Subcutaneous adipose tissue (tissue), 4 donors: ENCODE data around the gene IGSF21. TPM values are rescaled to one million over a fixed set of nuclear protein-coding genes. Genes with fewer than 3 reads are reported as not detected.

ENCODE experiments used
- total RNA-seq, 4 donors: library from RNA; depleted of rRNA; stranded (reverse); fragments of >200 nt; gene quantifications; one replicate each; pipeline ENCODE4 v1.1.0, GENCODE V29; 2016
- TF ChIP-seq, protein P1 (sequence below): fragments of 450-650 bp; IDR thresholded peaks from one replicate; pipeline ENCODE4 v1.5.1; 2016; ENCODE audit warnings: low read depth, mild to moderate bottlenecking, control low read depth, antibody characterized with exemption, moderate library complexity

The IGSF21 gene
- total RNA-seq, 4 donors from 2014 or later, result 0.98 to 12.6 (median 4.4) TPM; not detected in 1

DNA sequence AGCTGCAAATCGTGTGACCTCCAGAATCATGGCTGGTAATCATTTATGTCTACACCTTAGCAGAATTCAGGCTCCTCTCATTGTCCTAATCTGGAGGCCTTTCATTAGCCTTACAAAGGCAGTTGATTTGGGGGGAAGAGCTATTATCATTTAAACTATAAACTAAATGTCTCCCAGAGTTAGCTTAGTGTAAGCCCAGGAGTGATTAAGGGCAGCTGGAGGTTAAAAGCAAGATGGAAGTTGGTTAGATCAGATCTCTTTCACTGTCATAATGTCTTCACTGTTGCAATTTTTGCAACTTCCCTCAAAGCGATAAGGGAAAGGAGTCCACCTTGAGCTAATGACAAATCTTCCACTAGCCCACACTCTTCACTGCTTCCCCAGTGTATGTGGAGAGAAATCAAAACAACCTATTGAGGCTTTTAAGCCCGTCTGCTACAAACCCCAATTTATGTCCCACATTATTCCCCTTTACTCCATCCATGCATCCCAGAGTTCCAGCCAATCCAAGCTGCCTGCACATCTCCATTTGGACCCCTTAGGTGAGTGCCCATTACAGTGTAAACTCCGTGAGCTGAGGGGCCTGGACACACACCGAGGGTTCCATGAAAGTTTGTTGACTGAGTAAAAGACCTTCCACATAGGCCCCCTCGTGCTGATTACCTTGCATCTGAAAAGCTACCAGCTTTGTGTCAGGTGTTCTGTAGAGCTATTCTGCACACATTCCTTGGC lies 311.7 kb downstream of the IGSF21 start:
- TF ChIP-seq, protein P1, sequence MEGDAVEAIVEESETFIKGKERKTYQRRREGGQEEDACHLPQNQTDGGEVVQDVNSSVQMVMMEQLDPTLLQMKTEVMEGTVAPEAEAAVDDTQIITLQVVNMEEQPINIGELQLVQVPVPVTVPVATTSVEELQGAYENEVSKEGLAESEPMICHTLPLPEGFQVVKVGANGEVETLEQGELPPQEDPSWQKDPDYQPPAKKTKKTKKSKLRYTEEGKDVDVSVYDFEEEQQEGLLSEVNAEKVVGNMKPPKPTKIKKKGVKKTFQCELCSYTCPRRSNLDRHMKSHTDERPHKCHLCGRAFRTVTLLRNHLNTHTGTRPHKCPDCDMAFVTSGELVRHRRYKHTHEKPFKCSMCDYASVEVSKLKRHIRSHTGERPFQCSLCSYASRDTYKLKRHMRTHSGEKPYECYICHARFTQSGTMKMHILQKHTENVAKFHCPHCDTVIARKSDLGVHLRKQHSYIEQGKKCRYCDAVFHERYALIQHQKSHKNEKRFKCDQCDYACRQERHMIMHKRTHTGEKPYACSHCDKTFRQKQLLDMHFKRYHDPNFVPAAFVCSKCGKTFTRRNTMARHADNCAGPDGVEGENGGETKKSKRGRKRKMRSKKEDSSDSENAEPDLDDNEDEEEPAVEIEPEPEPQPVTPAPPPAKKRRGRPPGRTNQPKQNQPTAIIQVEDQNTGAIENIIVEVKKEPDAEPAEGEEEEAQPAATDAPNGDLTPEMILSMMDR, result no peak

DNA sequence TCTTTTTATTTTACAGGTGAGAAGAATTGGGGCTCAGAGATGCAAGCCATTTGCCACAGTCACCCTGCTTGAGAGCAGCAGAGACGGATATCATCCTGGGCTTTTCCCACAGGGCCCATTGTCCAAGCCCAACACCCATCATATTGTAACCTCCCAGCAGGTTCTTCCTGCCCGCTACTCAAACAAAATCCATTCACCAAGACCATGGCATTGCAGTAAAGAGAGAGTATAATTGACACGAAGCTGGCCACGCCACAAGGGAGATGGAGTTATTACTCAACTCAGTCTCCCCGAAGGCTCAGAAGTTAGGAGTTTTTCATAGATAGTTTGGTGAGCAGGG lies 312.2 kb downstream of the IGSF21 start:
- TF ChIP-seq, protein P1, result no peak

DNA sequence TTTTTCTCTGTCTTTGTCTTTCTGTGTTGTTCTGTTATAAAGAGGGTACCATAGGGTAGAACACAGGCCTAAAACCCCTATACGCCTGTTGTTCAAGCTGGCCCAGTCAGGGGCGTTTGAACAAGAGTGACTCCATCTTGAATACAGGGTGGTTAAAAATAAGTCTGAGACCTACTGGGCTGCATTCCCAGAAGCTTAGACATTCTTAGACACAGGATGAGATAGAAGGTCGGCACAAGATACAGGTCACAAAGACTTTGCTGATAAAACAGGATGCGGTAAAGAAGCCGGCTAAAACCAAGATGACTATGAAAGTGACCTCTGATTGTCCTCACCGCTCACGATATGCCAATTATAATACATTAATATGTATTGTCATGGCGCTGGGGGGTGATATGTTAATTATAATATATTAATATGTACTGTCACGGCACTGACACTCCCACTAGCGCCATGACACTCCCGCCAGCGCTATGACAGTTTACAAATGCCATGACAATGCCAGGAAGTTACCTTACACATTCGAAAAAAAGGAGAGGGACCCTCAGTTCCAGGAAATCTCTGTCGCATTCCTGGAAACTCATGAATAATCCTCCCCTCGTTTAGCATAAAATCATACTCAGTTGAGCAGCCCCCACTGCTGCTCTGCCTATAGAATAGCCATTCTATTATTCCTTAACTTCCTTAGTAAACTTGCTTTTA lies 314.6 kb downstream of the IGSF21 start:
- TF ChIP-seq, protein P1, result no peak

DNA sequence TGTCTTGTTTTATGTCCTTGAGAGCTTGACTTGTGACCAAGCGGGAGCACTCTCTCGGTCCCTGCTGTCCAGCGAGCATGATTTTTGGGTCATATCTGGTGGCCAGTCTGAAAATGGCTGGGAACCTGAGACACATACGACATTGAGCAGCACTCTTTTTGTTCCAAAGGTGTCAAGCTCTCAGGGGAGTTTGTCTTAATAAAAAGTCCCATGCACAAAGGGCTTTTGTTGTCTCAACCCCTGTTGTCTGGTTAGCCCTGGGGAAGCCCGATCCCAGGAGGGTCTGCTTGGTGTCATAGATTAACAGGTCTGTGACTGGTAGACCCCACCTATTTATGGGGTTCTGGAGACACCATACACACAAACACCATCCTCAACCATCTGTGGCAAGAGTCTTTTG lies 315.4 kb downstream of the IGSF21 start:
- TF ChIP-seq, protein P1, result no peak

DNA sequence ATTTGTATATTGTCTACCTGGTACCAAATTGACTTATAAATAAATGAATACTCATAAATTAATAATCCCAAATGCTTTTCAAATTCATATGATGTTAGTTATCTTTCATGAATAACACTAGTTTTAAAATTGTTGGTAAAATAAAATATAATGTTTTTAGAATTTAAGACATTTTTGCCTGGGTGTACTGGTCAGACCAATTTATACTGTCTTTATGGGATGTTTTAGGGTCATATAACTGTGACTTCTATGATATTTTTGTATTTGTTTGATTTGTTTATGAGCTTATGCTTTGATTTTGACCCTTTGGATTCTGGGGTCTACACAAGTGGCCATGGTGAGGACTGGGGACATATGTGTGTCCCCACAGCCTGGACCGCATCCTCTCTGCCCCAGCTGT lies 319.0 kb downstream of the IGSF21 start:
- TF ChIP-seq, protein P1, result no peak
